NK-92 (cell line): ENCODE results near the gene SYT4.
"Not testable (repeated sequence)": the region's sequence is repeated elsewhere in the genome, so short reads cannot be mapped to it uniquely, and the experiment has no call there.

Experiments
- DNase-seq: peaks from one replicate; lab custom pipeline; 2025; ENCODE audit not compliant: unreplicated experiment; lab: John Stamatoyannopoulos, UW

SYT4 gene

GRCh38 chr18:43277164-43277600 is at the start of gene SYT4:
Gene SYT4, minus strand, starts transcription at chr18:43277490. Its CDS starts 209 bp downstream, at chr18:43277281.
- no peak for DNase-seq

GRCh38 chr18:43322132-43322531 is 44.8 kb upstream of the SYT4 start:
- no peak for DNase-seq

GRCh38 chr18:43314941-43315340 is 37.7 kb upstream of the SYT4 start:
- no peak for DNase-seq

GRCh38 chr18:43312891-43313290 is 35.6 kb upstream of the SYT4 start:
- DNase-seq = no peak

- no peak for DNase-seq
These were observed 32.9 kb upstream of the SYT4 start for GRCh38 chr18:43310239-43310638.

- no peak for DNase-seq
These were observed 26.1 kb upstream of the SYT4 start for GRCh38 chr18:43303376-43303775.

GRCh38 chr18:43286187-43286586 is 8.9 kb upstream of the SYT4 start:
- DNase-seq = not testable (repeated sequence)

- DNase-seq = no peak
These were observed 6.0 kb upstream of the SYT4 start for GRCh38 chr18:43283299-43283698.

GRCh38 chr18:43279015-43279744 is 1.9 kb upstream of the SYT4 start:
- DNase-seq = no peak

GRCh38 chr18:43278355-43278754 is 1.1 kb upstream of the SYT4 start:
- DNase-seq = no peak

GRCh38 chr18:43276491-43276890 is 799 bp downstream of the SYT4 start:
- DNase-seq = no peak

GRCh38 chr18:43275546-43275945 is 1.7 kb downstream of the SYT4 start:
- no peak for DNase-seq

- DNase-seq = no peak
These were observed 2.8 kb downstream of the SYT4 start for GRCh38 chr18:43274526-43274925.

- no peak for DNase-seq
These were observed 5.5 kb downstream of the SYT4 start for GRCh38 chr18:43271593-43272432.

- DNase-seq = no peak
These were observed 9.5 kb downstream of the SYT4 start for GRCh38 chr18:43267818-43268217.

- DNase-seq = no peak
These were observed 11.8 kb downstream of the SYT4 start for GRCh38 chr18:43265465-43265864.

- no peak for DNase-seq
These were observed 28.6 kb downstream of the SYT4 start for GRCh38 chr18:43248610-43249249.

- no peak for DNase-seq
These were observed 29.3 kb downstream of the SYT4 start for GRCh38 chr18:43247944-43248343.

GRCh38 chr18:43238429-43238828 is 38.9 kb downstream of the SYT4 start:
- no peak for DNase-seq

- no peak for DNase-seq
These were observed 40.4 kb downstream of the SYT4 start for GRCh38 chr18:43236921-43237320.

GRCh38 chr18:43234889-43235288 is 42.4 kb downstream of the SYT4 start:
- no peak for DNase-seq

GRCh38 chr18:43222501-43222900 is 54.8 kb downstream of the SYT4 start:
- DNase-seq = no peak
